ENCODE measurements around the gene MRC2.

The MRC2 gene

DNA sequence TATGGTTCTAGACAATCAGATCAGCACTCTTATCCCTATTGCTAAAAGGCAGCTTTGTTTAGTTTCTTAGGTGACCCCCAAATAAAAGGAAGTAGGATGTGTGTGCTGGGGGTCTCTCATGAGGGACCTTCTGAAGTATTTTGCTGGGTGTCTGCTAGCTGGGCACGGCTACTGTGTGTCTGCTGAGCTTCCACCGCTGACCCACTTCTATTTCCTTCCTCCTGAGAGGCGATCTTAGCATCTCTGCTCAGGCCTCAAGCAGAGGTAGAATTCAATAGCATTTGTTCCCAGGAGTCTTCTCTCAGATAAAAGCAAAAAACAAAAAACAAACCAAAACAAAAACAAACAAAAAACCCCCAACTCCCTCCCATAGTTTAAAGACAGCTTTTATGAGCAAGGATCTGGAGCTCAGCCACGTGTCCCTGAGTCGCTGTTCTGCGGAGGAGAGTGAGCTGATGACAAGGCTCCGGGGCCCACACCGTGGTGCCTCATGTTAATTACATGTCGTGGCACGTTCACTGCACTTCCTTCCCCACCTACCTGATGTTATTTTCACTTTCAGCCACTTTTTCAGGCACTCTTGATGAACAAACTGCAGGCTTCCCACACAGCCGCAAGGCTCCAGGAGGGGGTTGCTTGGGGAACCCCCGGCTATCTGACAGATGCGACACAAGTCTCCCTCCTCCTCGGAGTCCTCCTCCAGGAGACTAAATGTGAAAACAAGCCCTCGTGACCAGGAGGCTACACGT lies 97.1 kb downstream of the MRC2 start:
- H3K27me3 ChIP-seq (ENCODE audit: insufficient read depth, low read length), result no peaks in the 10 kb centered on the region
- no peak overlapping the region for H3K27ac ChIP-seq (ENCODE audit: low read depth, low read length)
- H3K36me3 ChIP-seq (ENCODE audit: insufficient read depth, low read length), result no peaks in the 10 kb centered on the region
- H3K79me2 ChIP-seq (ENCODE audit: control insufficient read depth, insufficient read depth, low read length, unreplicated experiment), result no peaks in the 10 kb centered on the region
- peaks cover 6% of the 10 kb centered on the region for H3K4me1 ChIP-seq (ENCODE audit: control insufficient read depth, insufficient read depth, low read length, unreplicated experiment)
- no peak overlapping the region for H2AFZ ChIP-seq (ENCODE audit: low read length, unreplicated experiment)
- H3K4me3 ChIP-seq (ENCODE audit: low read depth, low read length), result no peak overlapping the region

DNA sequence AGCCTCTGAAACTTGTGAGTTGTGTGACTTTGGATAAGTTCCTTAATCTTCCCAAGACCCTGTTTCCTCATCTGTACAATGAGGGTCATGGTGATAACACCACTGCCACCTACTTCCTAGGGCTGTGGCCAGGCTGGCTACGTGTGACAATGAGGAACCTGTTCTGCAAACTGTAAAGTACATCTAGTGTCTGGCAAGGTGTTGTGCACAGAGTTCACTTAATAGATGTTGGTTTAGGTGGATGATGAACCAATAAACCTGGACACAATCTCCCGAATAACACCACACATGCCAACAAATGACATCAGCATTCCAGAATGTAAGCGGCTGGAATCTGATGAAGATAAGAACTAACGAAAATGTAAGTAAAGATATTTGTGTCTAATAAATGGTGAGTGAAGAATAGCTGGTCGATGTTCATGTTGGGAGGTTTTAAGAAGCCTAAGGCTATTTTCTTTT lies 98.3 kb downstream of the MRC2 start:
- Histone ChIP-seq H3K36me3 (ENCODE audit: insufficient read depth, low read length) (no peaks in the 10 kb centered on the region), H3K4me3 (ENCODE audit: low read depth, low read length) (no peak overlapping the region), H3K79me2 (ENCODE audit: control insufficient read depth, insufficient read depth, low read length, unreplicated experiment) (no peaks in the 10 kb centered on the region), H3K27me3 (ENCODE audit: insufficient read depth, low read length) (no peaks in the 10 kb centered on the region), H3K27ac (ENCODE audit: low read depth, low read length) (no peak overlapping the region), H3K4me1 (ENCODE audit: control insufficient read depth, insufficient read depth, low read length, unreplicated experiment) (peaks cover 6% of the 10 kb centered on the region), H2AFZ (ENCODE audit: low read length, unreplicated experiment) (peak overlapping the region; percentile 61)

GRCh38 chr17:62727916-62728672 lies 100.6 kb downstream of the MRC2 start:
- Histone ChIP-seq H3K36me3 (ENCODE audit: insufficient read depth, low read length) (no peaks in the 10 kb centered on the region), H3K79me2 (ENCODE audit: control insufficient read depth, insufficient read depth, low read length, unreplicated experiment) (no peaks in the 10 kb centered on the region), H3K4me3 (ENCODE audit: low read depth, low read length) (no peak overlapping the region), H3K27me3 (ENCODE audit: insufficient read depth, low read length) (no peaks in the 10 kb centered on the region), H3K4me1 (ENCODE audit: control insufficient read depth, insufficient read depth, low read length, unreplicated experiment) (peaks cover 6% of the 10 kb centered on the region), H2AFZ (ENCODE audit: low read length, unreplicated experiment) (no peak overlapping the region), H3K27ac (ENCODE audit: low read depth, low read length) (no peak overlapping the region)

- H3K27ac ChIP-seq (ENCODE audit: low read depth, low read length), result no peak overlapping the region
Measured at GRCh38 chr17:62732125-62732524, 104.7 kb downstream of the MRC2 start.

GRCh38 chr17:62735044-62735651 lies 107.7 kb downstream of the MRC2 start:
- no peaks in the 10 kb centered on the region for H3K4me1 ChIP-seq (ENCODE audit: control insufficient read depth, insufficient read depth, low read length, unreplicated experiment)
- no peak overlapping the region for H3K27ac ChIP-seq (ENCODE audit: low read depth, low read length)
- no peak overlapping the region for H3K4me3 ChIP-seq (ENCODE audit: low read depth, low read length)
- H3K27me3 ChIP-seq (ENCODE audit: insufficient read depth, low read length), result no peaks in the 10 kb centered on the region
- H3K79me2 ChIP-seq (ENCODE audit: control insufficient read depth, insufficient read depth, low read length, unreplicated experiment), result no peaks in the 10 kb centered on the region
- no peak overlapping the region for H2AFZ ChIP-seq (ENCODE audit: low read length, unreplicated experiment)
- no peaks in the 10 kb centered on the region for H3K36me3 ChIP-seq (ENCODE audit: insufficient read depth, low read length)

More at GRCh38 chr17:62732125-62732524, 104.7 kb downstream of the MRC2 start:
- Histone ChIP-seq H3K4me1 (ENCODE audit: control insufficient read depth, insufficient read depth, low read length, unreplicated experiment) (no peaks in the 10 kb centered on the region), H2AFZ (ENCODE audit: low read length, unreplicated experiment) (no peak overlapping the region), H3K27me3 (ENCODE audit: insufficient read depth, low read length) (no peaks in the 10 kb centered on the region), H3K79me2 (ENCODE audit: control insufficient read depth, insufficient read depth, low read length, unreplicated experiment) (no peaks in the 10 kb centered on the region), H3K36me3 (ENCODE audit: insufficient read depth, low read length) (no peaks in the 10 kb centered on the region), H3K4me3 (ENCODE audit: low read depth, low read length) (no peak overlapping the region)

DNA sequence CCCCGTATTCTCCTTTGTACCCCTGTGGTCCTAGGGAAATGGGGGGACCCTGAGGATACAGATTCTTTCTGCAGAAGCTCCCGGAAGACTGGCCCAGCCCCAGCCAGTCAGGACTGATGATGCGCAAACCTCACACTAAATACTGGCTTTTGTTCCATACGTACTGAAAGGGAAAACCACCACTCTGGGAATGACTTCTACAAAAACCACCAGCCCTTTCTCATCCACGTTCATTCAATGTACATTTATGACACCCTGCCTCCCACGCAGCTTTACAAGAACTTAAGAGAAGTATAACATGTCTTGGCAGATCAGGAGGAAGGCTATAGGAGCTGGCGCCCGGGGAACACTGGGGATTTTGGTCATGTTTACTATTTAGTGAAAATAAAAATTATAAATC lies 110.0 kb downstream of the MRC2 start:
- no peak overlapping the region for H3K27ac ChIP-seq (ENCODE audit: low read depth, low read length)
- H3K36me3 ChIP-seq (ENCODE audit: insufficient read depth, low read length), result no peaks in the 10 kb centered on the region
- H2AFZ ChIP-seq (ENCODE audit: low read length, unreplicated experiment), result no peak overlapping the region

DNA sequence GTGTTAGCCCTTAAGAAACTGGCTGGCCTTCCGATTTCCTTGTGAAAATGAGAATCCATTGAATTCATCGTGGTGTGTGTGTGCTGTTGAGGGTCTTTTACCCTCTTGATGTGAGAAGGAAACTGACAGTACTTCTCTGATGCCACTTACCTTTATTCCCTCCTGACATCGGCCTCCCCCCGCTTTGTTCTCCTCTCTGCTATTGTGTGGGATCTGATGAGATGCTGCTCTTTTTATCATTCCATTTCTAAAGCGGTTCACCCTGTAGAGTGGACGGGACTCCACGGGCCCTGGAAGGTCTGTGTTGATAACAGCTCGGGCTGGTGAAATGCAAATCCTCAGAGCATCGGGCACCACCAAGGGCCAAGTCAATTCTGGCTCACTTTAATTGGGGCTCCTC lies 110.8 kb downstream of the MRC2 start:
- H3K27ac ChIP-seq (ENCODE audit: low read depth, low read length), result no peak overlapping the region
- no peaks in the 10 kb centered on the region for H3K79me2 ChIP-seq (ENCODE audit: control insufficient read depth, insufficient read depth, low read length, unreplicated experiment)
- no peaks in the 10 kb centered on the region for H3K4me1 ChIP-seq (ENCODE audit: control insufficient read depth, insufficient read depth, low read length, unreplicated experiment)
- no peaks in the 10 kb centered on the region for H3K27me3 ChIP-seq (ENCODE audit: insufficient read depth, low read length)
- H2AFZ ChIP-seq (ENCODE audit: low read length, unreplicated experiment), result no peak overlapping the region
- H3K4me3 ChIP-seq (ENCODE audit: low read depth, low read length), result no peak overlapping the region
- H3K36me3 ChIP-seq (ENCODE audit: insufficient read depth, low read length), result no peaks in the 10 kb centered on the region

More for the DNA sequence above, 110.0 kb downstream of the MRC2 start:
- no peaks in the 10 kb centered on the region for H3K27me3 ChIP-seq (ENCODE audit: insufficient read depth, low read length)
- no peak overlapping the region for H3K4me3 ChIP-seq (ENCODE audit: low read depth, low read length)
- H3K79me2 ChIP-seq (ENCODE audit: control insufficient read depth, insufficient read depth, low read length, unreplicated experiment), result no peaks in the 10 kb centered on the region
- no peaks in the 10 kb centered on the region for H3K4me1 ChIP-seq (ENCODE audit: control insufficient read depth, insufficient read depth, low read length, unreplicated experiment)

- no peaks in the 10 kb centered on the region for H3K27me3 ChIP-seq (ENCODE audit: insufficient read depth, low read length)
- H3K27ac ChIP-seq (ENCODE audit: low read depth, low read length), result no peak overlapping the region
- H2AFZ ChIP-seq (ENCODE audit: low read length, unreplicated experiment), result no peak overlapping the region
Measured at GRCh38 chr17:62739645-62740388, 112.3 kb downstream of the MRC2 start.

DNA sequence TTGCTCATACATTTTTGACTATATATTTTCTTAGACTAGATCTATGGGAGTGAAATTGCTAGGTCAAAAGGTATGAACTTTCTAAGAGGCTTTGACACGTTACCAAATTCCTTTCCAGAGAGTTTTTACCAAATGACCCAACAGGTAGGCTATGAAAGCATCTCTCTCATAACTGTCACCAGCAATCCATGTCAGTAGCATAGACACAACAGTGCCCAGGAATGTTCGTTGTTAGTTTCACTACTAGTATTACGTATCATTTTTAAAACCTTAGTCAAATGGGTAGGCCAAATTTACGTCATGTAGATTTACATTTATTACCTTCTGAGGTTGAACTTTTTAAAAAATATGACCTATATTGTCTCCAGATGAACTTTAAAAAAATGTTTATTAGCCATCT lies 113.8 kb downstream of the MRC2 start:
- Histone ChIP-seq H3K36me3 (ENCODE audit: insufficient read depth, low read length) (no peaks in the 10 kb centered on the region), H3K79me2 (ENCODE audit: control insufficient read depth, insufficient read depth, low read length, unreplicated experiment) (no peaks in the 10 kb centered on the region), H2AFZ (ENCODE audit: low read length, unreplicated experiment) (no peak overlapping the region), H3K27me3 (ENCODE audit: insufficient read depth, low read length) (no peaks in the 10 kb centered on the region), H3K4me3 (ENCODE audit: low read depth, low read length) (no peak overlapping the region), H3K27ac (ENCODE audit: low read depth, low read length) (no peak overlapping the region), H3K4me1 (ENCODE audit: control insufficient read depth, insufficient read depth, low read length, unreplicated experiment) (no peaks in the 10 kb centered on the region)

More at GRCh38 chr17:62739645-62740388, 112.3 kb downstream of the MRC2 start:
- Histone ChIP-seq H3K36me3 (ENCODE audit: insufficient read depth, low read length) (no peaks in the 10 kb centered on the region), H3K79me2 (ENCODE audit: control insufficient read depth, insufficient read depth, low read length, unreplicated experiment) (no peaks in the 10 kb centered on the region), H3K4me1 (ENCODE audit: control insufficient read depth, insufficient read depth, low read length, unreplicated experiment) (no peaks in the 10 kb centered on the region), H3K4me3 (ENCODE audit: low read depth, low read length) (no peak overlapping the region)

All from ACC112 (cell line).